ENCODE data around the gene LSMEM2. TPM values are rescaled to one million over a fixed set of nuclear protein-coding genes. Genes with fewer than 3 reads are reported as not detected.

Gene LSMEM2
- total RNA-seq, 6 donors from 2014 or later, result 0.14 to 0.59 TPM; not detected in 4

GRCh38 chr3:50265571-50265970, 13.3 kb upstream of the LSMEM2 start:
- peaks cover 71 to 83% (median 75%) of the 10 kb centered on the region in 4 donors for H3K4me1 ChIP-seq
- no peaks in the 10 kb centered on the region for H3K9me3 ChIP-seq
- no peaks in the 10 kb centered on the region for H3K36me3 ChIP-seq
- H3K27ac ChIP-seq, result peak overlapping the region; percentile 84 to 98 (median 96)
- H3K27me3 ChIP-seq, result no peaks in the 10 kb centered on the region
- TF ChIP-seq POLR2AphosphoS5 (IDR thresholded peaks at IDR 0.05) (no peak), POLR2A (IDR thresholded peaks at IDR 0.05) (no peak), CTCF (IDR thresholded peaks at IDR 0.05) (no peak), EP300 (IDR thresholded peaks at IDR 0.05) (no peak)
- ATAC-seq (ENCODE audit: low FRiP score in 2 of 2) (no peak), DNase-seq (no peak)
- WGBS, 2 donors, result 67% methylated on average over 1 of the region's 1 CpG; no CpG with 5 or more reads in 1 of the 2 donors
- peak overlapping the region in 1 of 4 donors; percentile 57 for H3K4me3 ChIP-seq

GRCh38 chr3:50266017-50266416, 12.9 kb upstream of the LSMEM2 start:
- H3K4me3 ChIP-seq, result peak overlapping the region in 2 of 4 donors; percentile 54 to 57
- WGBS, 2 donors, result 73 to 90% methylated on average over 4 to 6 of the region's 6 CpGs
- peaks cover 67 to 81% (median 72%) of the 10 kb centered on the region in 4 donors for H3K4me1 ChIP-seq
- ATAC-seq (ENCODE audit: low FRiP score in 2 of 2), result no peak
- TF ChIP-seq POLR2AphosphoS5 (IDR thresholded peaks at IDR 0.05) (no peak), EP300 (IDR thresholded peaks at IDR 0.05) (no peak), CTCF (IDR thresholded peaks at IDR 0.05) (no peak), POLR2A (IDR thresholded peaks at IDR 0.05) (peak in 1 of 4 donors; percentile 23)
- peak overlapping the region; percentile 84 to 98 (median 96) for H3K27ac ChIP-seq
- H3K36me3 ChIP-seq, result no peaks in the 10 kb centered on the region
- no peak for DNase-seq
- no peaks in the 10 kb centered on the region for H3K27me3 ChIP-seq
- no peaks in the 10 kb centered on the region for H3K9me3 ChIP-seq

GRCh38 chr3:50266836-50267235, 12.1 kb upstream of the LSMEM2 start:
- peak overlapping the region; percentile 84 to 98 (median 96) for H3K27ac ChIP-seq
- DNase-seq (no peak), ATAC-seq (ENCODE audit: low FRiP score in 2 of 2) (no peak)
- H3K4me1 ChIP-seq, result peaks cover 63 to 81% (median 68%) of the 10 kb centered on the region in 4 donors
- H3K27me3 ChIP-seq, result no peaks in the 10 kb centered on the region
- peak overlapping the region; percentile 39 to 57 (median 48) for H3K4me3 ChIP-seq
- TF ChIP-seq CTCF (IDR thresholded peaks at IDR 0.05) (no peak), POLR2A (IDR thresholded peaks at IDR 0.05) (no peak), EP300 (IDR thresholded peaks at IDR 0.05) (no peak), POLR2AphosphoS5 (IDR thresholded peaks at IDR 0.05) (no peak)
- WGBS, 2 donors, result 45 to 51% methylated on average over 6 to 7 of the region's 7 CpGs
- H3K9me3 ChIP-seq, result no peaks in the 10 kb centered on the region
- H3K36me3 ChIP-seq, result no peaks in the 10 kb centered on the region

GRCh38 chr3:50267280-50267913, 11.5 kb upstream of the LSMEM2 start:
- peak; percentile 52 to 54 for ATAC-seq (ENCODE audit: low FRiP score in 2 of 2)
- TF ChIP-seq CTCF (IDR thresholded peaks at IDR 0.05) (no peak), EP300 (IDR thresholded peaks at IDR 0.05) (peak in 1 of 4 donors; percentile 69), POLR2AphosphoS5 (IDR thresholded peaks at IDR 0.05) (peak; percentile 72 to 88), POLR2A (IDR thresholded peaks at IDR 0.05) (peak in 2 of 4 donors; percentile 35 to 81)

More at GRCh38 chr3:50267280-50267913, 11.5 kb upstream of the LSMEM2 start:
- Histone ChIP-seq H3K36me3 (no peaks in the 10 kb centered on the region), H3K9me3 (no peaks in the 10 kb centered on the region), H3K4me1 (peaks cover 63 to 82% (median 71%) of the 10 kb centered on the region in 4 donors), H3K4me3 (peak overlapping the region; percentile 39 to 57 (median 48)), H3K27ac (peak overlapping the region; percentile 84 to 98 (median 96)), H3K27me3 (no peaks in the 10 kb centered on the region)
- WGBS, 2 donors, result 11 to 30% methylated on average over 9 to 15 of the region's 22 CpGs
- DNase-seq, result peak; percentile 73 to 92
